HG02642 (cell line): ENCODE data around the gene SLC2A9.
"Not testable (repeated sequence)": the region's sequence is repeated elsewhere in the genome, so short reads cannot be mapped to it uniquely, and the experiment has no call there.

Experiments
- ATAC-seq: cut with Tn5 transposase; IDR thresholded peaks from one replicate; pipeline ENCODE4 v1.9.1; 2021; ENCODE audit warnings: mild to moderate bottlenecking; ENCODE audit not compliant: unreplicated experiment, poor library complexity

SLC2A9 gene

DNA sequence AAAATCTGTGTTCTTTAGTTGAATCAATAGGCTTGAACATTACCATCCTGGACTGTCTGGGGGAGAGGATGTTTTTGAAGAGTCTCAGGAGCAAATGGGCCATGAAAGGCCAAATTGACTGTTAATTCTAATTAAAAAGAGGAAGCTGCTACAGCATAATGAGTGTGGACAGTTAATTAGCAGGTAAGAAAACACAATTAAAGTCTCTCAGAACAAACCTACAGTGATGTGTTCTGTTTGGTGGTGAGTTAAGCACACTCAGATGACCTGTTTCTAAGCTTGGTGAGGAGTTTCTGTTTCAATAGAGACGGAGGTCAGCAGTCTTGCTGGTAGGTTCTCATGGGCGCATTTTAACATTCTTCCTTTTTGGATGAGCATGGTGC, 171.8 kb downstream of the SLC2A9 start:
- no peak for ATAC-seq

DNA sequence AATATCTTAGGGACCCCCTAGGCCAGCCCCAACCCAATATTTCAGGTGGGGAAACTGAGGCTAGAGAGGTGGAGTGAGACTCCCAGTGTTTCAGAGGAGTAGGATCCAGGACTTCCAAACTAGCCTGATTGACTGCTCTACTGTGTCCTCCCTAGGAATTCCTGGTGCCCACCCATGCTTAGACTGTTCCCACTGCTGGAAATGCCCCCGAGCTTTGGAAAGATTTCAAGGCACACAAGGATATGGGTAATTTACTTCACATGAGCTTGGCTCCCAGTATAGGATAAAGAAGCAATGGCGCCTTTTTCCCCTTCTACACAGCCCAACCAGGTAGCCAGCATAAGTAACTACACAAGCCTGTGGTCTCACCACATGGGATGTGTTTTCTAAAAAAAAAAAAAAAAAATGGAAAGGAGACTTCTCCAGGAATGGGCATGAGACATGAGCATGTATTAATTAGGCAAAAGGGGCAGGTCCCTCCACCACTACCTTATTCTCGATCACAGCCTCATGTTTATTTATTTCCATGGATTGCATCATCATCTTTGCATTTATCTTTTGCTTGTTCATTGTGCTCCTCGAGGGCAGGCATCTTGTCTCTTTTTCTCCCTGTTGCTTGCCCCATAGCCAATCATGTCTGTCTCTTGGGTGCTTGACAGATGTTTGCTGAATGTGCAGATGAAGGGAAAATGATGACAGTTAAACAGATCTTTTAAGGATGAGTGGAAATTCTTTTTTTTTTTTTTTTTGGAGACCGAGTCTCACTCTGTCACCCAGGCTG, 173.1 kb downstream of the SLC2A9 start:
- no peak for ATAC-seq

DNA sequence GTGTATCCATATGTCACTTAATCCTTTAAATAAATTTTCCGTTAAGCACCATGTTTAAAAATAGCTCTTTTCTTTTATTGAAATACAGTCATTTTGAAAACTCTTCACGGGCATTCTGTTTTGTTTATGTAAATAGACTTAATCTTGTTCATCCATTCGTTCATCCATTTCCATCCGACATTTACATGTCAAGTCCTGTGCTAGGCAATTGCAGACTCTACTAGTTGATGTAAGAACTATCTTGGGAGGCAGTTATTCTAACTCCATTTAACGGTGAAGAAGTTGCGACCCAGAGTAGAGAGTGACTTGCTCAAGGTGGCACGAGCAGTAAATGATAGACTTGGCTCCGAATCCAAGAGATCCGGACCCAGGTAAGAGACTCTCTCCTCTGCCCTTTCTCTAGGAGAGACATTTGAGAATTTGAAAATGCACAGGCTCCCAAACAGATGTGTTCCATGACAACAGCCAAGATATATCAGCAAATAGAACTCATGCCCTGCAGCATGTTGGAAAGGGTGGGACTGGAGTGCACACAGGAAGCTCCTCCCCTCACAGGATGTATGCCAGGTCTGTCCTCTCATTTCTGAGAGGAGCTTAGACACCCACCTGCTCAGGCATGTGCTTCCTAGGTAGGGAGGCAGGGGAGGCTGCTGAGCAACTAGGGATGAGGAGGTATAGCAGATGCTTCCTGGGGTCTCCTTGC, 175.4 kb downstream of the SLC2A9 start:
- ATAC-seq, result no peak

DNA sequence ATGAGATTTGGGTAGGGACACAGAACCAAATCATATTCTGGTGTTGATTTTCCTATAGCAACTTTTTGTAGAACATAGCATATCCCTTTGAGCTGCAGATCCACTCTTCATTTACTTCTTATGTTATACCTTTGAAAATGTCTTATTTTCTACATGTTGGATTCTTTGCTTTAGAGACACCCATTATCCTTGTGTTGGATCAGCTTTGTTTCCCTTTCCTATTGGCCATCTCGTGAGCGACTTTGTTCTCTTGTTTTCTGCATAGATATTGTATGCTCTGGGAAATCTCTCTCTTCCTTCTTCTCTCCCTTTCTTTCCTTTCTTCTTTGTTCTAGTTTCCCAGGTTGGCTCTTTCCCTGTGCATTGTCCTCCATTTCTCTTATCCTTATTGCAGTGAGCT, 180.2 kb downstream of the SLC2A9 start:
- no peak for ATAC-seq

DNA sequence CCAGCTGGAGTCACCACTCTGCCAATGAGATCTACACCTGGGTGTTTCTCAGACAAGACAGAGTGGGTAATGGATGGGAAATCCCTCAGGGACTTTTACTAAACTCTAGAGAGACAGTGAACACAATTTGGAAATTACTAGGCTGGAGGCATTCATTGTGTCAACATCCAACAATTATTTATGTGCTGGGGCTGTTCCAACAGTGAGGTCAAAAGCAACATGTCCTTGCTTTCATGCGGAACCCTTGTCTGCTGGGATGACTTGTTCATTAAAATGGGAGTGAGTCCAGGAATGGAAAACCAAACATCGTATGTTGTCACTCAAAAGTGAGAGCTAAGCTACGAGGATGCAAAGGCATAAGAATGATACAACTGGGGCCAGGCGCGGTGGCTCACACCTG, 185.9 kb downstream of the SLC2A9 start:
- ATAC-seq, result no peak

DNA sequence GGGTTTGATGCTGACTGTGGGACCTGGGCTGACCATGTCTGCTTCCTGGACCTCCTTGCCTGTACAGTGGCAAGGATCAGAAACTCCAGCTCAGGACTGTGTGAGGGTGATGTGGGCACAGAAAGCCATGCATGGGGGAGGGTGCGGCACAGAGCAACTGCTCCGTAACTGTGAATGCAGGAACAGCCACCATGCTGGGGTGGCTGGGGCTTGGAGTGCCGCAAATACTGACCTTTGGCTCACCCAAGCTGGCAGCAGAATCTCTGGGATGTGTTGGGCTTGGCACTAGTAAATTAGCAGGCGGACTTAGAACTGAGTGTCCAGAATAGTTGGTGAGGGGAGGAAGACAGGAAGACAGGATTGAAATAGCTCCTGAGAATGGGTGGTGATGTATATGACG, 187.9 kb downstream of the SLC2A9 start:
- ATAC-seq, result no peak

DNA sequence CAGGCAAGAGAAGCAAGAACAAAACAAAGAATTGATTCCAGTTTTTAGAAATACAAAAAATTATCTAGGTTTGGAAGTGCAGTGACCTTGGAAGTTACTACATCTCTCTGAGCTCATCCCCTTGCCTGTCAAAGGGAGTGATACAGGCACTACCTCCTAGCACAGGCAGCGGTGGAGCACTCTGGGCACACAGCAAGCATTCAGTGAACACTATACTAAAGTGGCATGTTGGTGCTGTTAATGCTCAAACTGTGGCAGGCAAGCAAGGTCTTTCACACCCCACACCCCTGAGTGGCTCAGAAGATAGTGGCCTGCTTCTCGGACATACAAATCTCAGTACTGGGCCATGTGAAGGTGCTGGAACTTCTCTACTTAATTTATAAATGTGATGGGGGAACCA, 188.7 kb downstream of the SLC2A9 start:
- no peak for ATAC-seq

DNA sequence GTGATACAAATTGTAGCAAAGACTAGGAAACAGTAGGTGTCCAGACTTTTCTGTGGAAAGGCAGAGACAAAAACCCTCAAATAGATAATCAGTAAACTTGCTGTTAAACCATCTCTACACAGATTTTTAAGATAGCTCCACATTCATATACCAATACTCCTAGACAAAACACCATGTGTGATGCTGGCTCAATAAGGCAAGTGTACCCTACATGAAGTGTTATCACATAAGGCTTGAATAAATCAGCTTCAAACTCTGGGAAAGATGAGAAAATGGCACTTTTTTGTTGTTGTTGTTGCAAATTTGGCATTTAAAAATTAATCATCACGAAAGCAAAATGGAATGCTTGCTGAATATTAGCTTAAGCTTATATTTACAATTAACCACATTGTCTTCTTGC, 194.7 kb downstream of the SLC2A9 start:
- no peak for ATAC-seq

DNA sequence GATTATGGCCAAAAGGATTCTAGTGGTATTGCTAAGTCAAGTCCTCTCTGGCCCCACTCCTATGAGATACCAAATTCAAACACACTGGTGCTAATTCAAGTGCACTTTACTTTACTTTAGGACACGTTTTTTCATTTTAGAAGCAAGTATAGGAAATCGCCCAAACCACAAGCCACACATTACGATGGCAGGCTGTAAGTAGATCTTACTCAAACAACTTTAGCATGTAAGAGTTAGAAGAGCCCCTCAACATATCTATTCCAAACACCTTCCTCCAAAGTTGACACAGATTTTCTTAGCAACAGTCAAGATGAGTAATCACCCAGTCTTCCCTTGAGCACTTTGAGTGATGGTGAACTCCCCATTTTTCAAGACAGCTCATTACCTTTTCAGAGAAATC, 196.2 kb downstream of the SLC2A9 start:
- peak; percentile 41 for ATAC-seq

DNA sequence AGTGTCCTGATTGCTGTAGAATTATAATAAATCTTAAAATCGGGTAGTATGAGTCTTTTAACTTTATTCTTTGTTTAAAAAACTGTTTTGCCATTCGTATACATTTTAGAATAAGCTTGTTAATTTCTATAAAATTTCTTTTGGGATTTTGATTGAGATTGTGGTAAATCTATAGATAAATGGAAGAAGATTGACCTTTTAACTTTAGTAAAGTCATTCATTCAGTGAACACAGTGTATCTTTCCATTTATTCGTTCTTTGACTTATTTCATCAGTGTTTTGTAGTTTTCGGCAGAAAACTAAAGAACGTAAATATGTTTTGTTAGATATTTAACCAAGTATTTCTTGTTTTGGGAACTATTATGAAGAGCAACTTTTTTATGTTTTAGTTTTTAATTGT, 201.0 kb downstream of the SLC2A9 start:
- ATAC-seq, result no peak

DNA sequence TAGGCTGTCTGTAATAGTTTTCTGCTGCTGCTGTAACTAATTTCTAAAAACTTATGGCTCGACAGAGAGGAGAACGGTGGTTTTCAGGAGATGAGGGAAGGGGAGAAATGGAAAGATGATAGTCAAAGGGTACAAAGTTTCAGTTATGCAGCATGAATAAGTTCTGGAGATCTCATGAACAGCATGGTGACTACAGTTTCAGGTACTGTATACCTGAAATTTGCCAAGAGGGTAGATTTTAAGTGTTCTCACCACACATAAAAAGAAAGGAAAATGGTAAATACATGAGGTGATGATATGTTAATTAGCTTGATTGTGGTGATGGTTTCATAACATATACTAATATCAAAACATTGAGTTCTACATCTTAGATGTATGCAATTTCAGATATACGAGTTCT, 205.0 kb downstream of the SLC2A9 start:
- ATAC-seq, result no peak

DNA sequence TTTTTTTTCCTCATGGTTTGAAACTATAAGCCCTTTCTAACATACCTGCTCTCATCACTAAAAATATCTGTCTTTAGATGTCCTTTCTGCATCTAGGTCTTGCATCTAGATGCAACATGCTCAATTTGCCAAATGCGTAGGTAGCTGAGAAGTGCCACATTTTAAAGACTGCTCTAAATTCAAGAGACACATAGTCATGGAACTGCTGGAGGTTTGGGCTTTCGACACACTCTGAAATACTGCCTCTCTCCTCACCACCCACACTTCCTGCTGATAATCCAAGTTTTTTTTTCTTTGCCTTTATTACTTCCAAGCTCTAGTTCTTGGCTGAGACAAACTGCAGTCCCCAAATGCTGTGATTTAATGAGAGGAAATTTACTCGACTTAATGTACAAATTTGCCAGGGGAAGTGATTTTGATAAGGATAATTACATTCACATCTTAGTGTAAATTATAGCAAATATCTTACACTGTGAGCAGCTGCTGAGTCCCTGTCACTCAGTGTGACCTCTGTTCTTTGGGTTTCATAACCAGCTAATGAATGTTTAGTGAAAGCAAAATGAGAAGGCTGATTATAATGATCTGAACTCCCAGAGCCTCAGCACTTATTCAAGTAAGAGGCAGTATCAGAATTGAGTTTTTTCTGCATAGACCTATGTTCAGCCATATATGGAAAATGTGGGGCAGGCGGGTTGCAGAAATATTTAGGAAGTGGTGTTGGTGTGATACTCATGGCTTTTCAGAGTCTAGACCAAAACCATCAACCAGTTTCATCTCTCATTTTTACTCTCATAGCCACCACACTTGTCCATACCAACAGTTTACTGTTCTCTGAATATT, 208.6 kb downstream of the SLC2A9 start:
- ATAC-seq, result peak; percentile 81

DNA sequence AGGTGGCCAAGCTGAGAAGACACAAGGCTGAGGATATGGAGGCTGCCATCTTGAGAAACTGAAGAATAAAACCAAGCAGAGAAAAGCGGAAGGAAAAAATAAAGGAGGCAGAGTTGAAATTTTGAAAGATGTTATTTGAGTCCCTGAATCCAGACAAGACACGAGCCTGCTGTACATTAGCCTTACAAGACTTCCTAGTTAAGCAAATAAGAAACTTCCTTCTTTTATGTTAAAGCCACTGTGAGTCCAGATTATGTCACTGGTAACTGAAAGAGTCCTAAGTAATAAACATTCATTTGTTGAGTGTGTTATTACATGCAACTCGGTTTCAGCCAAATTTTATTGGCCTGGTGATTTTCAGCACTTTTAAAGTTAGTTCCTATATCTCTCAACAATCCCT, 209.5 kb downstream of the SLC2A9 start:
- no peak for ATAC-seq

DNA sequence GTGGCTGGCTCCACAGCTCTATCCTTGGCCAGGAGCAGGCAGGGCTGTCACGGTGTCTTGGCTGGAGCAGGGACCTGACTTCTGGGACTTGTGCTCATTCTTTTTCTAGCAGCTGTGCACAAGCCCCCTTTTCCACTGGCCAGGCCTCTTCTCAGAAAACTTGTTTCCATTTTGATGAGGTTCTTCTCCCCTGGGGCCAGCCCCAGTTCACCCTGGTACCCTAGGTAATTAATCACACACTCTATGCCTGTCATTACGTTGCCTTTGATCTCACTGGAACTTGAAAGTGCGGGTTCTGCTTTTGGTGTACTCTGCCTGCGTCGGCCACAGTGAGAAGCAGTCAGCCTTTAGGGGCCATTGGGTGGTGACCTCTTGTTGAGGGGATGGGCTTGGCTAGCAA, 213.2 kb downstream of the SLC2A9 start:
- ATAC-seq, result no peak

DNA sequence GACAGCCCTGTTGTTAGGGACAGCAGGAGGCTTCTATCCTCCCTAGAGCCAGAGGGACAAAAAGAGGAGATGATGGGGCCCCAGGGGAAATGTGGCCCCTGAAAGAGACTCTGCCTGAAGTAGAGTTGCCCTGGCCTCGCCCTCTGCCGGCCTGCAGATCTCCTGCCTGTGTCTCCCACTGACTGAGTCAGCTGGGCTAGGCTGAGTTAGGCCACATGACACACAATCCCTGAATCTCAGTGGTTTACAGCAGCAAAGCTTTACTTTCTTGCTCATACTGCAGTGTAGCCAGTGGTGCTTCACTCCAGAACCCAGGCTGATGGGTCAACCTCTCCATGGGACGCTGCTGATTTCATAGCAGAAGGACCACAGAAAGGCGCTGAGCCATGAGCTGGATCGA, 216.4 kb downstream of the SLC2A9 start:
- no peak for ATAC-seq

DNA sequence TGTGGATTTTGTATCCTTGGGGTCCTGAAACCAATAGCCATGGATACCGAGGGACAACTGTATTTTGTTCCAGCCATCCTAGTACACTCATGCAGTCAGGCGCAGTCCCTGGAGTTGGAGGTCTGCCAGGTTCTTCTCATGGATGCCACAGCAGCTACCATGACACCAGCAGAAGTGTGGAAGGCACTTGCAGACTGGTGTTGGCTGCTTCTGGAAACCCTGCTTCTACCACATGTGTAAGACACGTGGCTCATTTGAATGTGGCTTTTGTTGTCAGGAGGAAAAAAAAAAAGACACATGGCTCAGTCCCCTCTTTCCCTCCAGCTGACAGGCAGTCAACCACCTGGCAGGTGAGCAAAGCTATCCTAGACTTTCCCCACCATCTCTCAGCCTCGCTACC, 220.4 kb downstream of the SLC2A9 start:
- ATAC-seq, result no peak

DNA sequence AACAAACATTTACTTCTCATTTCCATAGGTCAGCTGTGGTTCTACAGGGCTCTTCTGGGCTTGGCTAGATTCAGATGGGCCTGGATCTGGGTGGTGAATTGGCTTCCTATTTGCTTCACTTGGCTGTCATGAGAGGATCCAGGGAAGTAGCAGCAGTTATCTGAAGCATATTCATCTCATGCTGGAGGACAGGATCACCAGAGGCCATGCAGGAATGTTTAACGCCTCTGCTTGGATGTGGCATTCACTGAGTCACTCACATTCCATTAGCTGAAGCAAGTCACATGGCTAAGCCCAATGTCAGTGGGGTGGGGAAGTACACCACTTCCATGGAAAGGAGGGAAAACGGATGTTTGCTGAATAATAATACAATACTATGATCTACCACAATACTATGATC, 224.7 kb downstream of the SLC2A9 start:
- ATAC-seq, result not testable (repeated sequence)

DNA sequence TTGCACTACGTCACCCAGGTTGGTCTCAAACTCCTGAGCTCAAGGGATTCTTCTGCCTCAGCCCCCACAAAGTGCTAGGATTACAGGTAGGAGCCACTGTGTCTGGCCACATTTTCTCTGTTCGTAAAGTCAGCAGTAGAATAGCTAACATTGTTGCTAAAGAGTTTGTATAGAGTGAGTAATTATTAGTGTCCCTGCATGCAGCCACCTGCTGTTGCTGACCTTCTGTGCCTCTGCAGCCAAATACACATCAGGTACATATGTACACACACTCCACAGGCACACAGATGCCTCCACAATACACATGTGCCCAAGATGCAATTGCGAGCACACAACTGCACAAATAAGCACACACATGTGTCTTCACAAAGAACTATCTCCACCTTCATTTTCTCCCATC, 228.9 kb downstream of the SLC2A9 start:
- ATAC-seq, result no peak

DNA sequence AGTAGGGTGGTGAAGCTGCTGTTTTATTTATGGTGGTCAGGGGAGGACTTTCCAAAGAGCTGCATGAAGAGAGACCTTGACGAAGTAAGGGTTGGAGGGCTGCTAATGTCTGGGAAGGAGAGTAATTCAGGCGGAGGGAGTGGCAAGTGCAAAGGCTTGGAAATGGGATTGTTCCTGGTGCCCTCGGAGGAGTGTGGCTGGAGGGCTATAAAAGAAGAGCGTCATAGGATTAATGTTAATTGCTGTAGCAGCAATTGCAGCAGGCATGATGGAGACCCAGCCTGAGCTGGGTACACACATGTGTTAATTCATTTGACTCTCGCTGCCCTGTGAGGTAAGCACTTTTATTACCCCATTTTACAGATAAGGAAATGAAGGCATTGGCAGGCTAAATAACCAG, 235.4 kb downstream of the SLC2A9 start:
- not testable (repeated sequence) for ATAC-seq

DNA sequence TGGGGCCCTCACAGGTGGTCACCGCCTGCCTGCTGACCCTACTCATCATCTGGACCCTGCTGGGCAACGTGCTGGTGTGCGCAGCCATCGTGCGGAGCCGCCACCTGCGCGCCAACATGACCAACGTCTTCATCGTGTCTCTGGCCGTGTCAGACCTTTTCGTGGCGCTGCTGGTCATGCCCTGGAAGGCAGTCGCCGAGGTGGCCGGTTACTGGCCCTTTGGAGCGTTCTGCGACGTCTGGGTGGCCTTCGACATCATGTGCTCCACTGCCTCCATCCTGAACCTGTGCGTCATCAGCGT, 239.2 kb downstream of the SLC2A9 start:
- ATAC-seq, result no peak

DNA sequence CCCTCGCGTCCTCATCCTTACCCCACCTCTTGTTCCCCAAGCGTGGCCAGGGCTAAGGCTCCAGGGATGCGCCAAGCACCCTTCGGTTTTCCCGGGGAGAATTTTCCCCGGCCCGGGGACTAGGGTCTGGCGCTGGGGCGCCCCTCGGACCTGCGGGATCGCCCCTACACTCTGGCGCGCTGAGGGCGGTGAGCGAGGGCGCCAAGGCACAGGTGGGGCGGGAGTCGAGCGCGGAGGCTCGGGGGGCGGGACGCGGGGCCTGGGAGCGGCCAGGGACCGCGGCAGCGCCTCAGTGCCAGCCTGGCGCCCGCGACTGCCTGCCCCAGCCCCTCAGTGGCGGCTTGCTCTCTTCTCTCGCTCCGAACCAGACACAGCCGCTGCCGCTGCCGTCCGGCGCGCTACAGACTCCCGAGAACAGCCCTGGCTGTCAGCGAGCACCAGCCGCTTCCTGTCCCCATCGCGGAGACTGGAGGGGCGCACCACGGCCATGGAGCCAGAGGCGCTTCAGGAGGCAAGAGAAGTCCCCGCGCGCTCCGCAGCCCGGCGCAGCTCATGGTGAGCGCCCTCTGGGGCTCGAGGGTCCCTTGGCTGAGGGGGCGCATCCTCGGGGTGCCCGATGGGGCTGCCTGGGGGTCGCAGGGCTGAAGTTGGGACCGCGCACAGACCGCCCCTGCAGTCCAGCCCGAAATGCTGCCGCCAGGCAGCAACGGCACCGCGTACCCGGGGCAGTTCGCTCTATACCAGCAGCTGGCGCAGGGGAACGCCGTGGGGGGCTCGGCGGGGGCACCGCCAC, 239.8 kb downstream of the SLC2A9 start, which contains the start of gene DRD5:
Gene DRD5 (plus strand): TSS at position 292 of the 793 bp plus-strand sequence. CDS start 396 bp downstream, at position 688.
- no peak for ATAC-seq
